OCI-LY7 (cell line): ENCODE data around the gene FGFBP3. TPM values are rescaled to one million over a fixed set of nuclear protein-coding genes. Genes with fewer than 3 reads are reported as not detected.
A peak's percentile ranks its signal among the peaks of the same experiment; 100 is the strongest.

ENCODE experiments used
- BruUV-seq: library from RNA; stranded (reverse); fragments of 400-500 nt; replicated peaks from 2 replicates; lab custom pipeline; 2021; lab: Mats Ljungman, UMichigan
- CTCF ChIA-PET: fragments of 300-600 bp; sonication (Branson Sonifier 250); formaldehyde crosslinking; loops from one replicate; lab custom pipeline; 2022; ENCODE audit warnings: antibody characterized with exemption; ENCODE audit not compliant: unreplicated experiment; lab: Charles Lee
- POLR2A ChIA-PET: fragments of 300-600 bp; sonication (Branson Sonifier 250); formaldehyde crosslinking; loops from one replicate; lab custom pipeline; 2022; ENCODE audit warnings: antibody characterized with exemption; lab: Charles Lee
- DNase-seq: peaks from one replicate; pipeline ENCODE4 v3.0.0-alpha.2; 2015; ENCODE audit warnings: low spot score
- H2AFZ ChIP-seq: fragments of 200-600 bp; sonication (generic), shearing (Covaris generic); 2 replicates; pipeline ENCODE4 v1.6.1; 2014; ENCODE audit warnings: mild to moderate bottlenecking, antibody characterized with exemption, low read length, moderate library complexity
- H3K27ac ChIP-seq: fragments of 200-600 bp; sonication (generic); 2 replicates; pipeline ENCODE4 v1.5.1; 2014; ENCODE audit warnings: mixed run types, low read depth, mild to moderate bottlenecking, moderate library complexity, low read length, inconsistent platforms; ENCODE audit not compliant: poor library complexity, severe bottlenecking
- H3K36me3 ChIP-seq: fragments of 200-600 bp; sonication (generic); 2 replicates; pipeline ENCODE4 v1.6.1; 2014; ENCODE audit warnings: mild to moderate bottlenecking, antibody characterized with exemption, low read length, moderate library complexity, mixed read lengths; ENCODE audit not compliant: insufficient read depth
- H3K4me1 ChIP-seq: fragments of 200-600 bp; sonication (generic); 2 replicates; pipeline ENCODE4 v1.5.1; 2014; ENCODE audit warnings: mild to moderate bottlenecking, low read length; ENCODE audit not compliant: insufficient read depth, poor library complexity, severe bottlenecking
- H3K4me2 ChIP-seq: fragments of 200-600 bp; sonication (generic); 2 replicates; pipeline ENCODE4 v1.6.1; 2014; ENCODE audit warnings: mild to moderate bottlenecking, low read length
- H3K4me3 ChIP-seq: fragments of 200-600 bp; sonication (generic); 2 replicates; pipeline ENCODE4 v1.5.1; 2014; ENCODE audit warnings: mild to moderate bottlenecking, low read depth, low read length; ENCODE audit not compliant: poor library complexity, severe bottlenecking
- H3K79me2 ChIP-seq: fragments of 200-600 bp; sonication (generic); 2 replicates; pipeline ENCODE4 v1.6.1; 2016; ENCODE audit warnings: low read depth, mild to moderate bottlenecking, low read length, moderate library complexity, mixed read lengths; ENCODE audit not compliant: insufficient read depth
- H3K9me2 ChIP-seq: fragments of 200-600 bp; sonication (generic); 2 replicates; pipeline ENCODE4 v1.6.1; 2016; ENCODE audit warnings: mild to moderate bottlenecking, low read length, mixed read lengths; ENCODE audit not compliant: insufficient read depth
- H3K9me3 ChIP-seq: fragments of 200-600 bp; sonication (generic); 2 replicates; pipeline ENCODE4 v1.6.1; 2014; ENCODE audit warnings: mild to moderate bottlenecking, mixed run types, low read length, mixed read lengths
- H4K20me1 ChIP-seq: fragments of 200-600 bp; sonication (generic); 2 replicates; pipeline ENCODE4 v1.6.1; 2014; ENCODE audit warnings: mild to moderate bottlenecking, antibody characterized with exemption, low read length, moderate library complexity, mixed read lengths; ENCODE audit not compliant: insufficient read depth
- EZH2phosphoT487 ChIP-seq: fragments of 200-600 bp; sonication (generic); IDR thresholded peaks from 2 replicates; pipeline ENCODE4 v1.6.1; 2018; ENCODE audit warnings: low read depth, borderline replicate concordance, mild to moderate bottlenecking, mixed run types, antibody characterized with exemption, low read length, moderate library complexity, mixed read lengths
- intact Hi-C: fragments of 100-400 bp; cut with micrococcal nuclease; formaldehyde crosslinking; loops from one replicate; pipeline ENCODE4 v1.10.0; 2022; ENCODE audit not compliant: unreplicated experiment
- total RNA-seq, 2 experiments: library from RNA; depleted of rRNA in 1 of 2; stranded (reverse); fragments of >200 nt in 1 of 2; shearing (Covaris generic) in 1 of 2; gene quantifications; 2 replicates each; pipeline ENCODE4 v1.2.3, GENCODE V29; 2014 to 2022
- TF ChIP-seq, protein P1 (sequence below): fragments of 200-600 bp; sonication (generic); conservative IDR thresholded peaks from 2 replicates; pipeline ENCODE4 v1.5.1; 2014; ENCODE audit warnings: mild to moderate bottlenecking, antibody characterized with exemption, low read length, moderate library complexity, mixed read lengths

FGFBP3 gene
- total RNA-seq, 2 experiments from 2014 or later, result 1.1 to 2.7 TPM

DNA sequence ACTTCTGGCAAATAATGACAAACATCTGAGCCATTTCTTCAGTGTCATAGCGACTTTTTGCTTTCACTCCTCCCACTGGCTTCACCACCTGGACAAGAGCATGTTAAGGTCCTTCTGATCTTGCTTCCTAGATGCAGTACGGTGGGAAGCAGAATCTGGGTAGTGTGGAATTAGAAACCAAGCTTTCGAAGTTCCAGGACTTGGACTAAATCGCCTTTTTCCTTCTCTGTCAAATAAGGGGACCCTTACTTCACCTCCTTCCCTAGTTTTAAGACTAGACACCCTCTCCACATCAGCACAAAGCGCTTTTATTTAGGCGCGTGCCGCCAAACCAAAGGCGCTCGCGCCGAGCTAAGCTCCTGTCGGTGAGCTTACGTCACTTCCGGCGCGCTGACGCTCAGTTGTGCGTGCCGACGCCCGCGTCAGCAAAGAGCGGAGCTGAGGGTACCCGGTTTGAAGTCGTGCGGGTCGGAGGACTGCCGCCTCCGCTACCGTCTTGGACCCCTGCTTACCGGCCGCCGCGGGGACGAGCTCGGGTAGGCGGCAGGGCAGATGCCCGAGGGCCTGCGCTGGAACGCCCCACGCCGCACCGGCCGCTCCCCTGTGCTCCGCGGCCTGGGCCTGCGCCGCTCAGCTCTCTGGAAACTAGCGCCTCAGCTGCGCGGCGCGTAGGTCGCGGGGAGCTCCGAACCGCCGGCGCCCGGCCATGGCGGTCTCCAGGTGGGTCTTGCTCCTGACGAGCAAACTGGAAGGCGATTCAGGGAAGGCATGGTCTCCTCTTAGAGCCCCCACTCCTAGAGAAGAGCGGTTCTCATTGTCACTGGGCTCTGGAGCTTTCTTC is 14.3 kb upstream of the FGFBP3 start, which contains the start of gene BTAF1:
Gene BTAF1 (plus strand): TSS at position 400 of the 841 bp plus-strand sequence. CDS start 307 bp downstream, at position 707.
- H3K9me2 ChIP-seq, result no peaks in the 10 kb centered on the region
- H3K79me2 ChIP-seq, result peaks cover 48% of the 10 kb centered on the region
- H4K20me1 ChIP-seq, result peaks cover 19% of the 10 kb centered on the region; the same call in 1 of the 2 replicates
- intact Hi-C loops, result loop anchor here (2.0 kb wide), 2 partner anchors 15 to 125 kb away; partner anchors contain the start of genes FGFBP3 and TNKS2
- peak within 1 kb of the TSS; percentile 82 for H3K4me3 ChIP-seq
- H3K27ac ChIP-seq, result peak within 1 kb of the TSS; percentile 73
- TF ChIP-seq EZH2phosphoT487, result no peak
- TF ChIP-seq, protein P1, sequence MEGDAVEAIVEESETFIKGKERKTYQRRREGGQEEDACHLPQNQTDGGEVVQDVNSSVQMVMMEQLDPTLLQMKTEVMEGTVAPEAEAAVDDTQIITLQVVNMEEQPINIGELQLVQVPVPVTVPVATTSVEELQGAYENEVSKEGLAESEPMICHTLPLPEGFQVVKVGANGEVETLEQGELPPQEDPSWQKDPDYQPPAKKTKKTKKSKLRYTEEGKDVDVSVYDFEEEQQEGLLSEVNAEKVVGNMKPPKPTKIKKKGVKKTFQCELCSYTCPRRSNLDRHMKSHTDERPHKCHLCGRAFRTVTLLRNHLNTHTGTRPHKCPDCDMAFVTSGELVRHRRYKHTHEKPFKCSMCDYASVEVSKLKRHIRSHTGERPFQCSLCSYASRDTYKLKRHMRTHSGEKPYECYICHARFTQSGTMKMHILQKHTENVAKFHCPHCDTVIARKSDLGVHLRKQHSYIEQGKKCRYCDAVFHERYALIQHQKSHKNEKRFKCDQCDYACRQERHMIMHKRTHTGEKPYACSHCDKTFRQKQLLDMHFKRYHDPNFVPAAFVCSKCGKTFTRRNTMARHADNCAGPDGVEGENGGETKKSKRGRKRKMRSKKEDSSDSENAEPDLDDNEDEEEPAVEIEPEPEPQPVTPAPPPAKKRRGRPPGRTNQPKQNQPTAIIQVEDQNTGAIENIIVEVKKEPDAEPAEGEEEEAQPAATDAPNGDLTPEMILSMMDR, result no peak
- peaks cover 27% of the 10 kb centered on the region for H3K4me1 ChIP-seq
- CTCF ChIA-PET, result interaction anchor here (0.5 to 0.9 kb wide), 2 partner anchors 27 to 928 kb away, joined by 3 to 11 read pairs; no protein-coding TSS in a partner anchor
- DNase-seq, result peak; percentile 97
- POLR2A ChIA-PET, result interaction anchor here (0.6 to 2.8 kb wide), 15 partner anchors 8 to 1052 kb away, joined by 3 to 13 read pairs (median 5); partner anchors contain the start of genes CPEB3, FGFBP3, MARCHF5 and RPP30
- H2AFZ ChIP-seq, result peak within 1 kb of the TSS; percentile 88
- TSS peak; percentile 99 for BruUV-seq
- H3K4me2 ChIP-seq, result peak within 1 kb of the TSS; percentile 78
- H3K36me3 ChIP-seq, result peaks cover 29% of the 10 kb centered on the region
- no peaks in the 10 kb centered on the region for H3K9me3 ChIP-seq

DNA sequence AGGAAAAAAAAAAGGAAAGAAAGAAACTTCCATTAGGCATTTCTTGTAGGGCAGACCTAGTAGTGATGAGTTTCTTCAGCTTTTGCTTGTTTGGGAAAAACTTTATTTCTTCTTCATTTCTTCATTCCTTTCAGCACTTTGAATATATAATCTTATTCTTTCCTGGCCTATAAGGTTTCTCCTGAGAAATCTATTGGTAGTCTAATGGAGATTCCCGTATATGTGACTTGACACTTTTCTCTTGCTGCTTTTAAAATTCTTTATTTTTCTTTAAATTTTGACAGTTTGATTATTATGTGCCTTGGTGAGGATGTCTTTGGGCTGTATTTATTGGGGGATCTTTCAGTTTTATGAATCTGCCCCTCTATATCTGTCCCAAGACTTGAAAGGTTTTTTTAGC is 10.4 kb upstream of the FGFBP3 start:
- BruUV-seq, result no TSS peak
- peaks cover 5% of the 10 kb centered on the region; the same call in 1 of the 2 replicates for H4K20me1 ChIP-seq
- H3K9me2 ChIP-seq, result no peaks in the 10 kb centered on the region
- no peak overlapping the region for H2AFZ ChIP-seq
- POLR2A ChIA-PET, result interaction anchor here (0.5 to 0.7 kb wide), 2 partner anchors 133 to 1859 kb away, joined by 3 to 7 read pairs; no protein-coding TSS in a partner anchor
- TF ChIP-seq, protein P1, result no peak
- no peak for TF ChIP-seq EZH2phosphoT487
- H3K4me3 ChIP-seq, result no peak overlapping the region
- H3K27ac ChIP-seq, result no peak overlapping the region
- intact Hi-C loops, result loop anchor here (10.0 kb wide), 1 partner anchor 1005 kb away; no protein-coding TSS in a partner anchor
- peaks cover 8% of the 10 kb centered on the region for H3K4me1 ChIP-seq
- CTCF ChIA-PET, result no interaction called here
- H3K79me2 ChIP-seq, result peaks cover 9% of the 10 kb centered on the region
- H3K9me3 ChIP-seq, result no peaks in the 10 kb centered on the region
- no peak overlapping the region for H3K4me2 ChIP-seq
- DNase-seq, result no peak
- H3K36me3 ChIP-seq, result no peaks in the 10 kb centered on the region
